COR-L47 (cell line): ENCODE data around the gene RHOH.

Source experiments
- DNase-seq: peaks from one replicate; lab custom pipeline; 2025; lab: John Stamatoyannopoulos, UW

RHOH gene

GRCh38 chr4:40295572-40295971, 98.7 kb downstream of the RHOH start:
- DNase-seq = no peak
